Measurements from ENCODE around the gene P3R3URF.
A peak's percentile ranks its signal among the peaks of the same experiment; 100 is the strongest.

Gene P3R3URF

GRCh38 chr1:46171351-46171750 is 4.9 kb downstream of the P3R3URF start:
- no peak overlapping the region for H3K4me3 Mint-ChIP-seq
- H3K9me3 Mint-ChIP-seq: no peaks in the 10 kb centered on the region
- peaks cover 14% of the 10 kb centered on the region for H3K4me1 Mint-ChIP-seq (ENCODE audit: low read depth)
- no peak for DNase-seq
- no peak overlapping the region for H3K27ac Mint-ChIP-seq
- no peaks in the 10 kb centered on the region for H3K36me3 Mint-ChIP-seq (ENCODE audit: low read depth)
- peaks cover 8% of the 10 kb centered on the region for H3K27me3 Mint-ChIP-seq

GRCh38 chr1:46169811-46170454 is 6.4 kb downstream of the P3R3URF start:
- Mint-ChIP-seq H3K27me3 (peaks cover 8% of the 10 kb centered on the region), H3K36me3 (ENCODE audit: low read depth) (no peaks in the 10 kb centered on the region), H3K4me1 (ENCODE audit: low read depth) (peaks cover 16% of the 10 kb centered on the region), H3K27ac (no peak overlapping the region), H3K4me3 (no peak overlapping the region), H3K9me3 (no peaks in the 10 kb centered on the region)
- no peak for DNase-seq

GRCh38 chr1:46168477-46168876 is 7.8 kb downstream of the P3R3URF start:
- Mint-ChIP-seq H3K9me3 (no peaks in the 10 kb centered on the region), H3K4me1 (ENCODE audit: low read depth) (peaks cover 16% of the 10 kb centered on the region), H3K4me3 (no peak overlapping the region), H3K27ac (no peak overlapping the region), H3K27me3 (peaks cover 8% of the 10 kb centered on the region), H3K36me3 (ENCODE audit: low read depth) (no peaks in the 10 kb centered on the region)
- no peak for DNase-seq

DNA sequence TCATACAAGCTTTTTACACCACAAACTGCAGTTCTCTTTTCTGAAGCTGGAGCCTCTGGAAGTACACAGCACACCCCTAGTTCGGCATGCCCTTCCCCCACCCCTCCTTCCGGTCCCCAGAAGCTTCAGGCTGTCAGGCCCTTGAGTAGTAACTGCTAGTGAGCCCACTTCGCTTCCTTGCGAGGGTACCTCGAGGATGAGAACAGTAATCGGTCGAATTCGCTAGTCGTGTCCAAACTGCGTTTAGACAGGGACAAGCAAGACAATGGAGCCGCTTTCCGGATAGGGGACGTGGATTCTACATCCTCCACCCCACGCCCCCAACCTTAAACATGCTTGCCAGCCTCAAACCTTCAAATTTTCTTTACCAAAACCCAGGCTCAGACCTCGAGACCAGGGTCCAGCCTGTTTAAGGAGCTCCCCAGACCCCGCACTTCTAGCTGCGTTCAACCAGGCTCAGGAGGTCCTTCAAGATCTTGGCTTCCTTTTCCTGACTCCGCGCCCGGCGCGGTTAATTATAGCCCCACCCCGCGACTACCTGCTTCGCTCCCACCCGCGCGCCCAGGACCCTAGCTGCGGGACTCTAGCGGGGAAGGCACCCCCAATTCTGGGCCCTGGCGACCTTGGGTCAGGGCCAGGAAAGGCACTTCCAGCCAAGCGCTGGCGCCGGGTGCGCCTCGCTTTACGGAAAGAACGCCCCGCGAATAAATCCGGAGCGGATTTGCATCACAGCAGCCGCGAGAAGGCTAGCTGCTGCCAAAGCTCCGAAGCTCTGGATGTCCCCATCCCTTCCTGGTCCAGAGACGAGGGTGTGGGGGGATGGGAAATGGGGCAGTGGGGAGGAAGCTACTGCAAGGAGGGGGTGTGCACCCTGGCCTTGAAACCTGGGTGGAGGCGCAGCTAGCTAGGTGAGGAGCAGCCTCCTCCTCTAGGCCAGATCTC is 9.5 kb downstream of the P3R3URF start:
- peak; percentile 72 for DNase-seq
- Mint-ChIP-seq H3K4me1 (ENCODE audit: low read depth) (peaks cover 16% of the 10 kb centered on the region), H3K9me3 (no peaks in the 10 kb centered on the region), H3K36me3 (ENCODE audit: low read depth) (no peaks in the 10 kb centered on the region), H3K27ac (peak overlapping the region; percentile 86), H3K4me3 (peak overlapping the region; percentile 74), H3K27me3 (peaks cover 5% of the 10 kb centered on the region)

DNA sequence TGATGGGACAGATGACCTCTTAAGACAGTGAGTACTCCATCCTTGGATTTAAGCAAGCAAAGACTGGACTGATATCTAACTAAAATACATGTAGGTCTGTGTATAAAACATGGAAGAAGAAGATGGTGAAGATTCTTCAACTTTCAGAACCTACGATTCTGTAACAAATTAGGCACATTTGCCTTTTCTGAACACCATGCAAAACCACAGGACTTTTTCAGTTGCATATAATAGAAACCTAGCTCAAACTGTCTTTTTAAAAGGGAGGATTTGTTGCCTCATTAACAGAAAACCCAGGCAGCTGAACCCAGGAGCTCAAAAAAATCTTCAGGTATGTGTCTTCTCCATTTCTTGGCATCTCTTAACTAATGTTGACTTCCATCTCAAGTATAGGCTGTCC is 16.1 kb downstream of the P3R3URF start:
- H3K4me1 Mint-ChIP-seq (ENCODE audit: low read depth): no peaks in the 10 kb centered on the region
- H3K9me3 Mint-ChIP-seq: no peaks in the 10 kb centered on the region
- no peak overlapping the region for H3K27ac Mint-ChIP-seq
- no peak overlapping the region for H3K4me3 Mint-ChIP-seq
- no peak for DNase-seq
- H3K36me3 Mint-ChIP-seq (ENCODE audit: low read depth): no peaks in the 10 kb centered on the region
- H3K27me3 Mint-ChIP-seq: no peaks in the 10 kb centered on the region

GRCh38 chr1:46159516-46159915 is 16.8 kb downstream of the P3R3URF start:
- H3K9me3 Mint-ChIP-seq: no peaks in the 10 kb centered on the region
- no peak overlapping the region for H3K4me3 Mint-ChIP-seq
- DNase-seq: no peak
- no peaks in the 10 kb centered on the region for H3K27me3 Mint-ChIP-seq
- H3K27ac Mint-ChIP-seq: no peak overlapping the region
- no peaks in the 10 kb centered on the region for H3K4me1 Mint-ChIP-seq (ENCODE audit: low read depth)
- H3K36me3 Mint-ChIP-seq (ENCODE audit: low read depth): no peaks in the 10 kb centered on the region

DNA sequence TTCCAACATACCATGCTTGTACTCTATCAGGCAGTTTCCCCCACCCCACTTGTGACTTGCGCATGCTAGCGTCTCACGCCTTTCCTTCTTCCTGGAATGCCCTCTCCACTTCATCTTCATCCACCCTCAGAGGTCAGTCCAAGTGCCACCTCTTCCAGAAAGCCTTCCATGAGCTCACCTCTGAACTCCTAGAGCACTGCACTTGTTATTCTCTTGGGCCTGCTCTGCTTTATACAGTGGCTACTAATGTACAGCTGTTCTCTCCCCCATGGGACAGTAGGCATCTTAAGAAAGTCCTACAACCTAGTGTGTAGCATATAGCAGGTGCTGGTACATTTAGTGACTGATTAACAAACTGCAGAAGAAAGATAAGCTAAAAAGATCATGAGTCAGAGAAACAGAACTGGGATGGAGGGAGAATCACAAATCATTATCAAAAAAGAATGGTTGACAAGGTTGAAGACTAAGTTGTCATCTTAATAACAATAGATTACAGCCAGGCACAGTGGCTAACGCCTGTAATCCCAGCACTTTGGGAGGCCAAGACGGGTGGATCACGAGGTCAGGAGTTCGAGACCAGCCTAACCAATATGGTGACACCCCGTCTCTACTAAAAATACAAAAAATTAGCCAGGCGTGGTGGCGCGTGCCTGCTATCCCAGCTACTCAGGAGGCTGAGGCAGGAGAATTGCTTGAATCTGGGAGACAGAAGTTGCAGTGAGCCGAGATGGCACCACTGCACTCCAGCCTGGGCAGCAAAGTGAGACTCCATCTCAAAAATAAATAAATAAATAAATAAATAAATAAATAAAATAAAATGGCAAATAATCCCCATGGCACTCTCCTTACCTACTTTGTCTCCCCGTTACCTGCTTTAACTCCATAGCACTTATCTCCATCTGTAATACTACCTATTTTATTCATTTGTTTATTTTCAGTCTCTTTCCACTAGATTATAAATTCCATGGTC is 17.7 kb downstream of the P3R3URF start:
- Mint-ChIP-seq H3K27me3 (no peaks in the 10 kb centered on the region), H3K4me3 (no peak overlapping the region), H3K4me1 (ENCODE audit: low read depth) (no peaks in the 10 kb centered on the region), H3K27ac (no peak overlapping the region), H3K36me3 (ENCODE audit: low read depth) (no peaks in the 10 kb centered on the region), H3K9me3 (no peaks in the 10 kb centered on the region)
- no peak for DNase-seq

- no peaks in the 10 kb centered on the region for H3K4me1 Mint-ChIP-seq (ENCODE audit: low read depth)
- no peaks in the 10 kb centered on the region for H3K9me3 Mint-ChIP-seq
- no peak overlapping the region for H3K27ac Mint-ChIP-seq
- H3K36me3 Mint-ChIP-seq (ENCODE audit: low read depth): no peaks in the 10 kb centered on the region
- DNase-seq: no peak
- H3K27me3 Mint-ChIP-seq: no peaks in the 10 kb centered on the region
- H3K4me3 Mint-ChIP-seq: no peak overlapping the region
Observed at GRCh38 chr1:46157916-46158311, 18.4 kb downstream of the P3R3URF start.

DNA sequence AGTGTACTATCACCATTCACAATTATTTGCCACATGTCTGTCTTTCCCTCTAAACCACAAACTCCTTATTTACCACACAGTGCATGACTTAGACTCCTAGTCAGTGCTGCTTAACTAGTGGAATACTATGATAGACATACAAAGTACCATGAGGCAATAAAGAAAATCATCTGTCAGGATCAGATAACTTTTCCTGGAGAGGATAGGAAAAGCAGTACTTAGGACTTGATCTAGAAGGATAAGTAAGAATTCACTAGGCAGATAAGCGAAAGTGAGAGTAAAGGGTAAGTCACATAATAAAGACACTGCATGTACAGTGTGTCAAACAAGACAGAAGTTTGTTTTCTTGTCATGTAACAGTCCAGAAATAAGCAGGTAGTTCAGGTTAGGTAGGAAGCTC is 22.6 kb downstream of the P3R3URF start:
- Mint-ChIP-seq H3K4me1 (ENCODE audit: low read depth) (no peaks in the 10 kb centered on the region), H3K9me3 (no peaks in the 10 kb centered on the region), H3K36me3 (ENCODE audit: low read depth) (no peaks in the 10 kb centered on the region), H3K4me3 (no peak overlapping the region), H3K27ac (no peak overlapping the region), H3K27me3 (no peaks in the 10 kb centered on the region)
- DNase-seq: no peak

- no peak overlapping the region for H3K4me3 Mint-ChIP-seq
- no peak for DNase-seq
- no peaks in the 10 kb centered on the region for H3K36me3 Mint-ChIP-seq (ENCODE audit: low read depth)
Observed at GRCh38 chr1:46153228-46153627, 23.1 kb downstream of the P3R3URF start.

GRCh38 chr1:46152016-46152415 is 24.3 kb downstream of the P3R3URF start:
- Mint-ChIP-seq H3K9me3 (no peaks in the 10 kb centered on the region), H3K27me3 (no peaks in the 10 kb centered on the region), H3K36me3 (ENCODE audit: low read depth) (no peaks in the 10 kb centered on the region), H3K4me1 (ENCODE audit: low read depth) (no peaks in the 10 kb centered on the region), H3K4me3 (no peak overlapping the region), H3K27ac (no peak overlapping the region)
- DNase-seq: no peak

More at GRCh38 chr1:46153228-46153627, 23.1 kb downstream of the P3R3URF start:
- Mint-ChIP-seq H3K27ac (no peak overlapping the region), H3K4me1 (ENCODE audit: low read depth) (no peaks in the 10 kb centered on the region), H3K27me3 (no peaks in the 10 kb centered on the region), H3K9me3 (no peaks in the 10 kb centered on the region)

DNA sequence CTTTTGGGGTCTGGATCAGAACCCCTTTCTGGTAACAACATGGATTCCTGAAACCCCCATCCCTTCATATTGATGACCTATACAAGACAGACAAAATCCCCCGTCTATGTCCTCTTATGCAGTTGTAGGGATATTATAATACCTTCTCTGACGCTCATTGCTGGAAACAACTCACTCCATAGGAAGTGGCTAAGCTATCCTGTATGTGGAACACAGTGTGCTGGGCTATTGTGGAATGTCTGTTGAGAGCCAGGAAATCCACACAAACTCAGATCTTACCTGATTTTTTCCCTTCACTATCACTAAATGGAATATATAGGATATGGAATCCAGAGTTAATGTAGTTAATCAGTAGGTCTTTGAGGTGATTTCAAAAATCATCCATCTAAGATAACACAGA is 26.2 kb downstream of the P3R3URF start:
- H3K4me1 Mint-ChIP-seq (ENCODE audit: low read depth): no peaks in the 10 kb centered on the region
- no peaks in the 10 kb centered on the region for H3K36me3 Mint-ChIP-seq (ENCODE audit: low read depth)
- no peaks in the 10 kb centered on the region for H3K9me3 Mint-ChIP-seq
- no peak for DNase-seq
- H3K27me3 Mint-ChIP-seq: no peaks in the 10 kb centered on the region
- H3K27ac Mint-ChIP-seq: no peak overlapping the region
- H3K4me3 Mint-ChIP-seq: no peak overlapping the region

DNA sequence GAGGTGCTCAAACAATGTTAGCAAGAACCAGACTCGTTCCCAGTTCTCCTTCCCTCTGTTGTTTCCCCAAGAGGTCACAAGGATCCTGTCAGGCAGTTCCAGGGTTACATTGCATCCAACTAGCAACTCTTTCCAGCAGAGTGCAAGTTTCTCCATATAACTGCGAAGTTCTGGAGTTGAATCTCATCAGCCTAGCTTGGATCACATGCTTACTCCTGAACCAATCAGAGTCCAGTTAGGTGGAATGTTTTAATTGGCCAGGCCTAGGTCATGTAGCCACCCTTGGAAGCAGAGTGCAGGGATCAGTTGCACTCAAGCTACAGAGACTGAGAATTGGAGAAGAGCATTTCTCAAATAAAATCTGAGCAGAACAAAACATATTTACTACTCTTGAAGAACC is 28.0 kb downstream of the P3R3URF start:
- DNase-seq: no peak
- Mint-ChIP-seq H3K4me3 (no peak overlapping the region), H3K36me3 (ENCODE audit: low read depth) (no peaks in the 10 kb centered on the region), H3K27ac (no peak overlapping the region), H3K4me1 (ENCODE audit: low read depth) (no peaks in the 10 kb centered on the region), H3K9me3 (no peaks in the 10 kb centered on the region), H3K27me3 (no peaks in the 10 kb centered on the region)

- H3K9me3 Mint-ChIP-seq: no peaks in the 10 kb centered on the region
- H3K4me3 Mint-ChIP-seq: no peak overlapping the region
- no peak for DNase-seq
- H3K4me1 Mint-ChIP-seq (ENCODE audit: low read depth): peaks cover 17% of the 10 kb centered on the region
- H3K27me3 Mint-ChIP-seq: peaks cover 39% of the 10 kb centered on the region
- H3K36me3 Mint-ChIP-seq (ENCODE audit: low read depth): no peaks in the 10 kb centered on the region
- no peak overlapping the region for H3K27ac Mint-ChIP-seq
Observed at GRCh38 chr1:46137916-46138315, 38.4 kb downstream of the P3R3URF start.

All from activated T-cell treated with anti-CD3 and anti-CD28 coated beads, Interleukin-2, amount 50 U/mL, for 24 hours (primary cell).